NCI-H2171 (cell line): ENCODE measurements around the gene HNRNPUL1.
A peak's percentile ranks its signal among the peaks of the same experiment; 100 is the strongest.

Experiments used
- DNase-seq: peaks from one replicate; lab custom pipeline; 2025; lab: John Stamatoyannopoulos, UW

Gene HNRNPUL1

DNA sequence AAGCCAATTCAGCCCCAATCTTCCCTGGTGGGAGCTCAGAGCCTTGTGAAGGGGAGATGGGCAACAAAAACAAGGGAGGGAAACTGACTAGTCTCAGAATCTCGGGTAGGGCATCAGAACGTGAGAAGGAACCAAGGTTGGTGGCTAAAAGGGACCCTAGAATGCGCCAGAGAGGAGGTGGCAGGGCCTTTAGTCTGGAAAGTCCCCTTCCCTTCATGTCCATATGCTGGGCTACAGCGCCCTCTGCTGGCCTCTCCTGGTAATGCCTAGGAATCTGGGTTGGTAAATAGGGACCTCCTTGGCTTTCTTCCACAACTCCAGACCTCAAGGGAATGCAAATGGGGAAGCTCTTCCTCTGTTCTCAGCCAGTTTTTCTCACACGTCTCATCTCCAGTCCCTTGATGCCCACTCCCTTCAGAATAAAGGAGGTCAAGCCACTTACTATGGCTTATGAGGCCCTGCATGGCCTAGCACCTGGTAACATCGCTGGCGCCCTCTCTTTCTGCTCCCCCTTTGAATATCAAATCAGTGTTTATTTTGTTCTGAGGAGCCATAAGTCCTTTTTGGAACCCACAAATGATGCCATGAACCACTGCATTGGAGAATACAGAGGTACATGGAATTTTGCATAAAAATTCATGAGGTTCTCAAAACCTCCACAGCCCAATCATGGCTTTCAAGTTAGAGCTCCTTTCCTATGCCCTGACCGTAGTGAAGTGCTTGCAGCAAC lies 44.4 kb downstream of the HNRNPUL1 start:
- peak; percentile 64 for DNase-seq

DNA sequence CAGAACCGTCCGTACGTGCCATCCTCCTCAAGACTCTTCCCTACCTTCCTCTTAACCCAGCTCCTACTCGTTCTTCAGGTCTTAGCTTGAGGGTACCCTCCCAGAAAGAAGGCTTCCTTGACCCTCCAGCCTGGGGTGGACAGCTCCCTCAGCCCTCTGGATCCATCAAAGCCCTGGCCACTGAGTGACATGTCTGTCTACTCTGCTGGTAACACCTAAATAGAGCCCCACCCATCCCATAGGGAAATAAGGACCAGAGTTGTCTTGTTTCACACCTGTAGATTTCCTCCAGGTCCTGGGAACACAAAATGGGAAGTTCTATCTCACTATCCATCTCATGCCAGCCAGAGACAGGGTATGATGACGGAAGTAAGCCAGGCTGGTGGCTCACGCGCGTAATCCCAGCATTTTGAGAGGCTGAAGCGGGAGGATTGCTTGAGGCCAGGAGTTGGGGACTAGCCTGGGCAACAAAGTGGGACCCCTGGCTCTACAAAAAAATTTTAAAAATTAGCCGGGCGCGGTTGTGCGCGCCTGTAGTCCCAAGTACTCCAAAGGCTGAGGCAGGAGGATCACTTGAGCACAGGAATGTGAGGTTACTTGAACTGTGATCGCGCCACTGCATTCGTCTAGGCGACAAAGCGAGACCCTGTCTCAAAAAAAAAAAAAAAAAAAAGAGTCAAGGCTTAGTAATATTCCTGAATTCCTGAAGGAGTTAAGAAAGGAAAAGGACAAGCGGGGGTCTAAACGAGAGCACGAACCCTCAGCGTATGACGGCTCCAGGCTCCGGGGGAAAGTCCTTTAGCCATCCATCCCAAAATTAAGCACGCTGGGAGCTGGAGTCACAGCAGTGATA lies 45.2 kb downstream of the HNRNPUL1 start:
- DNase-seq: no peak

- peak; percentile 92 for DNase-seq
Observed at GRCh38 chr19:41310033-41310831, 46.1 kb downstream of the HNRNPUL1 start, which contains the start of gene CCDC97. Gene CCDC97, plus strand, starts transcription at chr19:41310172. Its CDS starts 139 bp downstream, at chr19:41310311.

DNA sequence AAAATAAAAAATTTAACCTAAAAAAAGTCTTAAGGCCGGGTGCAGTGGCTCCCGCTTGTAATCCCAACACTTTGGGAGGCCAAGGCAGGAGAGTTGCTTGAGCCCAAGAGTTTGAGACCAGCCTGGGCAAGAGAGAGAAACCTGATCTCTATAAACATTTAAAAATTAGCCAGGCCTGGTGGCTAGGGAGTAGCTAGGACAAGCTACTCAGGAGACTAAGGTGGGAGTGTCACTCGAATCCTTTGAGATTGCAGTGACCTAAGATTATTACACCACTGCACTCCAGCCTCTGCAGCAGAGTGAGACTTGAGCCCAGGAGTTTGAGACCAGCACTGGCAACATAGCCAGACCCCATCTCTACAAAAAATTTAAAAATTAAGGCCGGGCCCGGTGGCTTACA lies 46.9 kb downstream of the HNRNPUL1 start:
- no peak for DNase-seq

GRCh38 chr19:41311613-41312012 lies 47.4 kb downstream of the HNRNPUL1 start:
- DNase-seq: no peak

GRCh38 chr19:41316306-41316920 lies 52.2 kb downstream of the HNRNPUL1 start:
- no peak for DNase-seq

DNA sequence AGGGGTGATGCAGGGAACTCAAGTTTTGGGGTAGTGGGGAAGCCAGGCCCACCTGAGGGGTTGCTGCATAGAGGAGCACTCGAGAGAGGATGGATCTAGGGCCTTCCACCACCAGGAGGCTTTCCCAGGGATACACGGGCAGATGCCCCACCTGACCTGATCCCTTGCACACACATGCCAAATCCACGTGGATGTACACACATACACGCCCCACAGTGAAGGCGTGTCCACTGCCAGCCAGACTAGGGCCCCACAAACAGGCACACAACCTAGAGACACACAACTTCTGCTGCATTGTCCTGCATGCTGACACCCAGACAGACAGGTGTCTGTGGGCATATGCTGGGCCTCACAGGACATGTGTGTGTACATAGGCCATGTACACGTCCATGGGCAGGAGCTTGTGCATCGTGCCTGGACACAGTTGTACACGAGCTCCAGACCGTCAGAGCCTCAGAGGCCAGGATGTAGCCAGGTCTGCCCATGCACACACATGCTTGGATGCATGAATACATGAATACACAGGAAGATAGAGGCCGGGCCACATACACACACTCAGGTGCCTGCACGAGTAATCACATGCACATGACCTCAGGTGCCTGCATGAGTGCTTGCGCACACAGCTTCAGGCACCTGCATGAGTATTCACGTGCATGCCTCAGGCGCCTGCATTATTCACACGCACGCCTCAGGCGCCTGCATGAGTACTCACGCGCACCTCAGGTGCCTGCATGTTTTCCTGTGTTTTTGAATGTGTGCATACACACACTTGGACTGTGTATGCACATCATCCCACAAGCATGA lies 54.7 kb downstream of the HNRNPUL1 start:
- no peak for DNase-seq

DNA sequence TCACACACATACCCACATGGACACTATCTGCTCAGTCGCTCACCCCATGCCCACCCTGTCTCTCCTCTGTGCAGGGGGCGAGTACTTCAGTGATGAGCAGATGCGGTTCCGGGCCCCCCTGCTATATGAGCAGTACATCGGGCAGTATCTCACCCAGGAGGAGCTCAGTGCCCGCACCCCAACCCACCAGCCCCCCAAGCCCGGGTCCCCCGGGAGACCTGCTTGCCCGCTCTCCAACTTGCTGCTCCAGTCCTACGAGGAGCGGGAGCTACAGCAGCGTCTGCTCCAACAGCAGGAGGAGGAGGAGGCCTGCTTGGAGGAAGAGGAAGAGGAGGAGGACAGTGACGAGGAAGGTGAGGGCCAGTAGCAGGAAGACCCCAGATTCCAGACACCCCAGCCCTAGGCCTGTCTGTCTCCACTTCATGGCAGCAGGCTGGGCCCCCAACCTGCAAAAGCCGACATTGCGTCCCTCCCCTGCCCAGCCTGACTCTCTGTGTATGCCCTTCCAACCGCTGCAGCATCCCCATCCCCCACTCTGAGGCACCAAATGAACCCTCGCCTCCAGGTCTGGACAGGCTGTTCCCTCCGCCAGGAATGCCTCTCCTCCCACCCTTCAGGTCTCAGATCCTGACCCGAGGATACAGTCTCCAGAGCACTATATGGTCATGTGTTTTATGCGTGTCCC lies 55.5 kb downstream of the HNRNPUL1 start:
- DNase-seq: no peak

- no peak for DNase-seq
Observed at GRCh38 chr19:41320185-41320518, 56.0 kb downstream of the HNRNPUL1 start.

GRCh38 chr19:41320568-41320967 lies 56.4 kb downstream of the HNRNPUL1 start:
- DNase-seq: no peak

GRCh38 chr19:41321204-41321599 lies 57.0 kb downstream of the HNRNPUL1 start:
- DNase-seq: no peak

- DNase-seq: no peak
Observed at GRCh38 chr19:41321600-41322270, 57.6 kb downstream of the HNRNPUL1 start.

DNA sequence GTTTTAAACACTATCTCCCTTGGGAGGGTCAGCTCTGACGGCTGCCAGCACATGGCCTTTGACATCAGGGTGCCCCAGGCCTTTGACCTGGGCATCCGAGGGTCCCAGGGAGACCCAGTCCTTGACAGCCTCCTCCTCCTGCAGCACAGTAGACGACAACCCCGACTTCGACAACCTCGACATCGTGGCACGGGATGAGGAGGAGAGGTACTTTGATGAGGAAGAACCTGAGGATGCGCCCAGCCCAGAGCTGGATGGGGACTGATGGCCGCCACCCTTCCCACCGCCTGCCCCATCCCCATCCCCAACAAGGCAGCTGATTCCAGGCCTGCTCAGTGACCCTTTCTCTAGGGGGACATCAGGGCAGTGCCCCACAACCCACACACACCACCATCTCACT lies 58.3 kb downstream of the HNRNPUL1 start:
- no peak for DNase-seq

GRCh38 chr19:41323023-41323422 lies 58.9 kb downstream of the HNRNPUL1 start:
- DNase-seq: no peak

DNA sequence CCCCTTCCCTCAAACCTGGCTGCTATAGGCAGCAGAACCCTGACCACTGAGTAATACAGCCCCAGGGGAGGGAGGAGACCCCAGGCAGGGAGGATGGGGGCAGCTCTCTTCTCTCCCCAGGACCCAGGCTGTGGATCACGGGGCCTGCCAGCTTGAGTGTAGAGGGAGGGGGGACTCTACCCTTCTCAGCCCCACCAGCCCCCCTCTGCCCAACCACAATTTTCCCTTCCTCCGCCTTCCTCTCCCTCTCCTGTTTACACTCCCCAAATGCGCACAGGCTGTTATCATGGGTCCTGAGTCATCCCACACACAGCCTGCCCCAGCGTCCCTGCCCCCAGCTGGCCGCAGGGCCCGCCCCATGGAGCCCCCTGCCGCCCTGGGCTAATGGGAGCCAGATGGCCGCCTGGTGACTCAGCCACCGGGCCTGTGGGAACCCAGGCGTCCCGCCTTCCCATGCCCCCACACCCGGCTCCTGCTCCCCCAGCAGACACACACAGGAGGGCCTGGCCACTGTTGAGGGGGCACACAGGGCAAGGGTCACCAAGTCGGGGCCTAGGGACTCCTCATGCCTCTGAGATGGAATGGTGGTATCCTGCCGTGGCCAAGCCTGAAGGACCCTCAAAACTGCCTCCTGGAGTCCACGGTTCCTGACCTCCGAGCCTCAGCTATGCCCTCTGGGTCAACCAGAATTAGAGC lies 59.4 kb downstream of the HNRNPUL1 start:
- DNase-seq: no peak

- DNase-seq: no peak
Observed at GRCh38 chr19:41324231-41324702, 60.1 kb downstream of the HNRNPUL1 start.

DNA sequence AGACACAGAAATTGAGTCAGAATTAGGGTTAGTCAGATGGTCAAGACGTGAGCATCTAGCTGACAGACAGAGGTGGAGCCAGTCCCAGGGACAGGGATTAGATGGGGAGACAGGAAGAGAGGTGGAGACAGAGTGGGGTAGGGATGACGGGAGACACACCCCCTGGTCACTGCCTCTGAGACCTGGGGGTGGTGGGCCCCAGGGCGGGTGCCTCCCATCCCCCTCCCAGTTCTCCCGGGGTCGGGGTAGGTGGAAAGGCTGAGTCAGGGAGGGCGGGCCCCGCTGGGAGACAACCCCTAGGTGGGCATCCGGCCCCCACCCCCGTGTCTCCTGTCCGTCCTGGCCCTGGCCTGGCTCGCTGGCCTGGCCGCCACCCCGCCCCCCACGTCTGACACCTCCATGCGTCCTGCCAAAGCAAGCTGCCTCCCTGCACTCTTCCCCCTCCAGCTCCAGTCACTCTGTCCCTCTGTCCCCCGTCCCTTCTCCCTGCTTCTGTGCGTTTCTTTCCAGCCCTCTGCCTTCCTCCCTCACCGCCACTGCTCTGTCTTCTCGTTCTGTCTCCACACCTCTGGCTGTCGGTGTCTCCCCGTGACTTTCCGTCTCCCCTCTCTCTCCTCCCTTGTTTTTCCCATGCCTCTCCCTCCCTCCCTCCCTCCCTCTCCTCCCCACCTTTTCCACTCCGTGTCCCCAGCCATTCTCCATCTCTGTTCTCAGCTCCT lies 60.9 kb downstream of the HNRNPUL1 start:
- DNase-seq: no peak

GRCh38 chr19:41325640-41325946 lies 61.4 kb downstream of the HNRNPUL1 start:
- no peak for DNase-seq
